ENCODE measurements around the gene SLC4A2.

SLC4A2 gene

DNA sequence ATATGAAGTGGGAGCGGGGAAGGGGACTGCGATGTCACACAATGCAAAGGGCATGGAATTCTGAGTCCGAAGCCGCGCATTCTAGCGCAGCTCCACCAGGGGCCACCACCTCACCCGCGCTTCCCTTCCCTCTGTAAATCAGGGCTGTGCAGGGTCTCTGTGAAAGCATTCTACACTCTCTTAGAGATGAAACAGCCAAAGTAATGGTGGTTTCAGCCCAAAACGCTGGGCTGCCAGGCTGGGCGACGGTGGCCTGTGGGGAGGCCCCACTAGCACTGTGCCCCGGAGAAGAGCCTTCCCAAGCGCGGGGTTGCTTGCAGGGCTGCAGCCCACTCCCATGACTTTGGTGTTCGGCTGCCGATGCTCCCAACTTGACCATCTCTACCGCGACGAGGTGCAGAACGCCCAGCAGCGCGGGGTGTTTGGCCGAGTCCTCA is 46.5 kb upstream of the SLC4A2 start:
- H3K4me3 ChIP-seq (ENCODE audit: low read depth, low read length): no peak overlapping the region
- TF ChIP-seq, protein P1, sequence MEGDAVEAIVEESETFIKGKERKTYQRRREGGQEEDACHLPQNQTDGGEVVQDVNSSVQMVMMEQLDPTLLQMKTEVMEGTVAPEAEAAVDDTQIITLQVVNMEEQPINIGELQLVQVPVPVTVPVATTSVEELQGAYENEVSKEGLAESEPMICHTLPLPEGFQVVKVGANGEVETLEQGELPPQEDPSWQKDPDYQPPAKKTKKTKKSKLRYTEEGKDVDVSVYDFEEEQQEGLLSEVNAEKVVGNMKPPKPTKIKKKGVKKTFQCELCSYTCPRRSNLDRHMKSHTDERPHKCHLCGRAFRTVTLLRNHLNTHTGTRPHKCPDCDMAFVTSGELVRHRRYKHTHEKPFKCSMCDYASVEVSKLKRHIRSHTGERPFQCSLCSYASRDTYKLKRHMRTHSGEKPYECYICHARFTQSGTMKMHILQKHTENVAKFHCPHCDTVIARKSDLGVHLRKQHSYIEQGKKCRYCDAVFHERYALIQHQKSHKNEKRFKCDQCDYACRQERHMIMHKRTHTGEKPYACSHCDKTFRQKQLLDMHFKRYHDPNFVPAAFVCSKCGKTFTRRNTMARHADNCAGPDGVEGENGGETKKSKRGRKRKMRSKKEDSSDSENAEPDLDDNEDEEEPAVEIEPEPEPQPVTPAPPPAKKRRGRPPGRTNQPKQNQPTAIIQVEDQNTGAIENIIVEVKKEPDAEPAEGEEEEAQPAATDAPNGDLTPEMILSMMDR (IDR thresholded peaks at IDR 0.05; ENCODE audit: low read depth, low read length, missing control alignments): peak; percentile 53
- DNase-seq (ENCODE audit: low read depth): no peak

DNA sequence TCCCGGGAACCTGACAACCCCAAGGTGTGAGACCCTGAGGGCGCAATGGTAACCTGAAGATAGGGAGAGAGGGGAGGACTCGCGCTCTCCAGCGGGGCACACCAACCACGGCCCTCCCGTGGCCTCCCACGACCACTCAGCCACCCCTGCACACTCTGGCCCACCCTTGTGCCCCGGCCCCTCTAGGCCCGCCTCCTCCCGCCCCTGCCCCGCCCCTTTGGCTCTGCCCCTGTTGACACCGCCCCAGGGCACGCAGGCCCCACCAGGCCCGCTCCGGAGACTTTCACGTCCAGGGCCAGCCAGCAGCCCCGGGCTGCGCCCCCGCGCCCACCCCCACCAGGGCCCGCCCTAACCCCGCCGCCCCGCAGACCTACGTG is 46.0 kb upstream of the SLC4A2 start:
- DNase-seq (ENCODE audit: low read depth): no peak
- H3K4me3 ChIP-seq (ENCODE audit: low read depth, low read length): no peak overlapping the region
- TF ChIP-seq, protein P1 (IDR thresholded peaks at IDR 0.05; ENCODE audit: low read depth, low read length, missing control alignments): no peak

DNA sequence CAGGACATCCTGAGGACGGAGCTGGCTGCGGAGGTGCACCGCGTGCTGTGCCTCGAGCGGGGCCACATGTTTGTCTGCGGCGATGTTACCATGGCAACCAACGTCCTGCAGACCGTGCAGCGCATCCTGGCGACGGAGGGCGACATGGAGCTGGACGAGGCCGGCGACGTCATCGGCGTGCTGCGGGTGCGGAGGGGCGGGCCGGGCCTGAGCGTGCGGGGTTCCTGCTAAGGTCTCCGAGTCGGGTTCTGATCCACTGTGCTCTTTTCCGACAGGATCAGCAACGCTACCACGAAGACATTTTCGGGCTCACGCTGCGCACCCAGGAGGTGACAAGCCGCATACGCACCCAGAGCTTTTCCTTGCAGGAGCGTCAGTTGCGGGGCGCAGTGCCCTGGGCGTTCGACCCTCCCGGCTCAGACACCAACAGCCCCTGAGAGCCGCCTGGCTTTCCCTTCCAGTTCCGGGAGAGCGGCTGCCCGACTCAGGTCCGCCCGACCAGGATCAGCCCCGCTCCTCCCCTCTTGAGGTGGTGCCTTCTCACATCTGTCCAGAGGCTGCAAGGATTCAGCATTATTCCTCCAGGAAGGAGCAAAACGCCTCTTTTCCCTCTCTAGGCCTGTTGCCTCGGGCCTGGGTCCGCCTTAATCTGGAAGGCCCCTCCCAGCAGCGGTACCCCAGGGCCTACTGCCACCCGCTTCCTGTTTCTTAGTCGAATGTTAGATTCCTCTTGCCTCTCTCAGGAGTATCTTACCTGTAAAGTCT is 45.5 kb upstream of the SLC4A2 start:
- peak overlapping the region; percentile 54 for H3K4me3 ChIP-seq (ENCODE audit: low read depth, low read length)
- peak; percentile 52 for DNase-seq (ENCODE audit: low read depth)
- TF ChIP-seq, protein P1 (IDR thresholded peaks at IDR 0.05; ENCODE audit: low read depth, low read length, missing control alignments): peak; percentile 40

DNA sequence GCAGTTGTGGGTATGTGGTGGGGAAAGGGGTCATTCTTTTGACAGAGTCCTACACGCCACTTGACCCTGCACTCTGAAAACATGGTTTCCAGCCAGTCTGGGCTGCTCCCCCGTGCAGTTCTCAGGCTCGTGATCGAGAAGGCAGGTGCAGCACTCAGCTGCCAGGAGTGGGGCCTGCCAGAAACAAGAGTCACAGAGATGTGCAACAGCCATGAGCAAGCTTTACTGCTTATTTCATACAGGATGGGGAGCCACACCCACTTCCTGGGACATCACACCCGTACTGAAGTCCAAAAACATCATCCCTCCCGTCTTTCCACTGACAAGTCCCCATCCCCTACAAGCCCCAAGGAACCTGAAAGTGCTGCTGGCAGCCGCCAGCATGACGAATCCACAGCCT is 44.4 kb upstream of the SLC4A2 start:
- H3K4me3 ChIP-seq (ENCODE audit: low read depth, low read length): no peak overlapping the region
- TF ChIP-seq, protein P1 (IDR thresholded peaks at IDR 0.05; ENCODE audit: low read depth, low read length, missing control alignments): no peak
- DNase-seq (ENCODE audit: low read depth): no peak

DNA sequence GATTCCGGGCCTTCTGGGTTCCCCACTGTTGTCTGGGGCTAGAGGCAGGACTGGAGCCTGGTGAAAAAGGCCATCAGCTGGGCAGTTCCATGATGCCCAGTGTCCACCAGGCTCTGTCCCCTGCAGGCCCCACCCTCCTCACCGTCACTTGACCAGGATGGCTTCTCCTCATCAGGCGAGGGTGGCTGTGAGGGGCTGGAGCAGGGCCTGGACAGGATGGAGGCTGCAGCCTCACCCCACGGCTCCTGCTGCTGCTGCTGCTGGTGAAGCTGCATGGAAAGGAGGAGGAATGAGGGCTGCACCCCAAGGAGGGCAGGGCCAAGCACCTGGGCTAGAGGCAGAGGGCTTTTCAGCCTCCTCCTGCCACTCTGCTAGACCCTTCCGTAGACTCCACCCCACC is 43.4 kb upstream of the SLC4A2 start:
- TF ChIP-seq, protein P1 (IDR thresholded peaks at IDR 0.05; ENCODE audit: low read depth, low read length, missing control alignments): no peak
- H3K4me3 ChIP-seq (ENCODE audit: low read depth, low read length): no peak overlapping the region
- no peak for DNase-seq (ENCODE audit: low read depth)

DNA sequence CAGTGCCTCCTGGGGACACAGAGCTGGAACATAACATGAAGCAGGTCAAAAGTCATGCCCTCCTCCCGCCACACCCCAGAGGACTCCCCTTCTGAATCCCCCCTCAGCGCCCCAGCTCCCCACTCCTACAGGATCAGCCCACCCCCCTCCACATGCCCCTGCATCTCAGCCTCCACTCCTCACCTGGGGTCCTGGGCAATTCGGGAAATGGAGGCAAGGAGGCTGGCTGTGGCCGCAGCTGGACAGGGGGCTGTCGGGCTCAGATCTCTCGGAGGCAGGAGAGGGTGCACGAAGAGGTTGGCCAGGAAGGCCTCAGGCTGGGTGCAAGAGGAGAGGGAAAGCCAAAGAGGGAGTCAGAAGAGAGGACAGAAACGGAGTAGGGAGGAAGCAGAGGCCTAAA is 42.9 kb upstream of the SLC4A2 start:
- DNase-seq (ENCODE audit: low read depth): no peak
- no peak overlapping the region for H3K4me3 ChIP-seq (ENCODE audit: low read depth, low read length)
- TF ChIP-seq, protein P1 (IDR thresholded peaks at IDR 0.05; ENCODE audit: low read depth, low read length, missing control alignments): no peak

DNA sequence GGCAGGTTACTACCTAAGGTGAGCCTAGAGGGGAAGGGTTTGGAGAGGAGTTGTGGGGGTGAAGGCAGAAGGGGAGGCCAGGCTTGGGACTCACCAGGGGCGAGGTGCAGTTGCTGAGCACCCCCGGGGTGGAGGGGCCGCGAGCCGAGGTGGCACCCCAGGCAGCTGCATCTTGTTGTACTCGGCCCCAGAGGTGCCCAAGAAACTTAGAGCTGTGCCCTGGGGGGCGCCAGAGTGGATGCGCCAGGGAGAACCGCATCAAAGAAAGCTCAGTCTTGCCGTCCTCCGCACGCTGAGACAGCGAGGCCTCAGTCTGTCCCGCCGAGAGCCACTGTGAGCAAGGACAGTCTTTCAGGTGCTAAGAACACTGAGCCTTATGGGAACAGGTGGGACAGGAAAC is 42.4 kb upstream of the SLC4A2 start:
- TF ChIP-seq, protein P1 (IDR thresholded peaks at IDR 0.05; ENCODE audit: low read depth, low read length, missing control alignments): no peak
- DNase-seq (ENCODE audit: low read depth): no peak
- H3K4me3 ChIP-seq (ENCODE audit: low read depth, low read length): no peak overlapping the region

All from GM12864 (cell line).